Mucosa of descending colon (tissue), 3 donors: ENCODE data around the gene MTA3. TPM values are rescaled to one million over a fixed set of nuclear protein-coding genes. Genes with fewer than 3 reads are reported as not detected.

Experiments
- ATAC-seq: fragments of 200-7000 bp; cut with Tn5 transposase; one replicate; pipeline ENCODE4 v1.9.1; 2020; ENCODE audit warnings: mild to moderate bottlenecking, moderate library complexity
- DNase-seq, 3 donors: peaks; one replicate each; pipeline ENCODE4 v3.0.0-alpha.2; 2020
- H3K36me3 ChIP-seq: fragments of 200-600 bp; one replicate; pipeline ENCODE4 v1.8.0; 2021; ENCODE audit warnings: low read depth, mild to moderate bottlenecking
- H3K4me1 ChIP-seq: fragments of 200-600 bp; one replicate; pipeline ENCODE4 v1.8.0; 2021; ENCODE audit warnings: low read depth, mild to moderate bottlenecking
- H3K4me3 ChIP-seq: fragments of 200-600 bp; one replicate; pipeline ENCODE4 v1.8.0; 2021; ENCODE audit warnings: mild to moderate bottlenecking
- H3K9me3 ChIP-seq: fragments of 200-600 bp; one replicate; pipeline ENCODE4 v1.8.0; 2021; ENCODE audit warnings: mild to moderate bottlenecking
- intact Hi-C, 2 donors: fragments of 100-400 bp; cut with DNase I in 1 of 2; cut with micrococcal nuclease in 1 of 2; formaldehyde crosslinking; loops; one replicate each; pipeline versions ENCODE4 v1.11.0 to v1.11.1; 2022; cut with DNase I, micrococcal nuclease
- total RNA-seq, 3 donors: library from RNA; stranded (reverse); fragmentation: NEBNext Ultra II Directional in 2 of 3; extraction: Animal tissue kit (Norgen Biotek cat#: 25700) in 2 of 3; gene quantifications; one replicate each; pipeline versions ENCODE4 v1.2.1 to v1.2.4, GENCODE V29; 2021 to 2023
- TF ChIP-seq, protein P1 (sequence below): fragments of 200-600 bp; IDR thresholded peaks from one replicate; pipeline ENCODE4 v1.8.0; 2022; ENCODE audit warnings: antibody characterized with exemption, mild to moderate bottlenecking
- donor health status: DM: no; HTN: no; CAD: no; lungs with moderate emphysema.
- donor health status: DM: no; HTN: no; CAD: no.
- donor health status: DM: no; HTN: yes; CAD: no.

Gene MTA3
- total RNA-seq, 3 donors from 2014 or later = 44.8 to 58.9 (median 52.8) TPM

DNA sequence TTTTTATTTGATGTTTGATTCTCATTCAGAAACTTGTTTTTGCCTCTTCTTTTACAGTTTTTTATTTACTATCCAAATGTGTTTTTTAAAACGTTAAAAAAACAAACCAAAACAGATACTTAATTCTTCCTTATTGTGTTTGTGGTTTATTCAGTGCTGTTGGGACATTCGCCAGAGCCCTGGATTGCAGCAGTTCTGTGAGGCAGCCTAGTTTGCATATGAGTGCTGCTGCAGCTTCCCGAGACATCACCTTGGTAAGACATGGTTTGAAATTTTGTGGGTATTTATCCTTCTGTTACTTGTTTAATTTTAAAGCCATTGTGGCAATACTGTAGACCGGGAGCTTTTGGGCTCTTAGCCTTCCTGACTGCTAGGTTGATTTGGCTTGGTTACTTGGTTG is 91.2 kb downstream of the MTA3 start:
- intact Hi-C loops = loop anchor here (5.0 kb wide), 1 partner anchor 147 kb away; no protein-coding TSS in a partner anchor
- no peak for ATAC-seq
- Histone ChIP-seq H3K4me1 (no peaks in the 10 kb centered on the region), H3K9me3 (no peaks in the 10 kb centered on the region), H3K36me3 (no peaks in the 10 kb centered on the region), H3K4me3 (no peak overlapping the region)
- TF ChIP-seq, protein P1, sequence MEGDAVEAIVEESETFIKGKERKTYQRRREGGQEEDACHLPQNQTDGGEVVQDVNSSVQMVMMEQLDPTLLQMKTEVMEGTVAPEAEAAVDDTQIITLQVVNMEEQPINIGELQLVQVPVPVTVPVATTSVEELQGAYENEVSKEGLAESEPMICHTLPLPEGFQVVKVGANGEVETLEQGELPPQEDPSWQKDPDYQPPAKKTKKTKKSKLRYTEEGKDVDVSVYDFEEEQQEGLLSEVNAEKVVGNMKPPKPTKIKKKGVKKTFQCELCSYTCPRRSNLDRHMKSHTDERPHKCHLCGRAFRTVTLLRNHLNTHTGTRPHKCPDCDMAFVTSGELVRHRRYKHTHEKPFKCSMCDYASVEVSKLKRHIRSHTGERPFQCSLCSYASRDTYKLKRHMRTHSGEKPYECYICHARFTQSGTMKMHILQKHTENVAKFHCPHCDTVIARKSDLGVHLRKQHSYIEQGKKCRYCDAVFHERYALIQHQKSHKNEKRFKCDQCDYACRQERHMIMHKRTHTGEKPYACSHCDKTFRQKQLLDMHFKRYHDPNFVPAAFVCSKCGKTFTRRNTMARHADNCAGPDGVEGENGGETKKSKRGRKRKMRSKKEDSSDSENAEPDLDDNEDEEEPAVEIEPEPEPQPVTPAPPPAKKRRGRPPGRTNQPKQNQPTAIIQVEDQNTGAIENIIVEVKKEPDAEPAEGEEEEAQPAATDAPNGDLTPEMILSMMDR = no peak
- no peak for DNase-seq

DNA sequence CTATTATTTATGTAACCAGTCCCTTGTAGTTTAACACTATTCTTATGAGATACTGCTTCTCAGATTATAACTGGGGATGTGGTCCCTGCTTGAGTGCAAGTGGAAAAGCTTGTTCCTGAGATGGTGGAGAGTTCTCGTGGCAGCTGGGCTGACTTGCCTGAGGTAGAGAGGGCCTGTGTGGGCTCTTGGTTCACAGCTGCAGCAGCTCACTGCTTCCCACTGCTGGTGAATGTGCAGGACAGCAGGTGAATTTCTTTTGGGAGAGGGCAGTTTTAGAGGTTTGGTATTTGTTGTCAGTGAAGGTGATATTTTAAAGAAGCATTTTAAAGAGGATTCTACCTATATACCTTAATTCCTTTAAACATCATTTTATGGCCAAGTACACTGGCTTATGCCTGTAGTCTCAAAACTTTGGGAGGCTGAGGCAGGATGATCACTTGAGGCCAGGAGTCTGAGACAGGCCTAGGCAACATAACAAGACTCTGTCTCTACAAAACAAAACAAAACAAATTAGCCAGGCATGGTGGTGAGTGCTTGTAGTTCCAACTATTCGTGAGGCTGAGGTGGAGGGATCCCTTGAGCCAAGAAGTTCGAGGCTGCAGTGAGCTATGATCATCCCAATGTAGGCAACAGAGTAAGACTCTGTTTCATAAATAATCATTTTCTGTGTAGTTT is 94.8 kb downstream of the MTA3 start:
- Histone ChIP-seq H3K9me3 (no peaks in the 10 kb centered on the region), H3K4me3 (no peak overlapping the region), H3K36me3 (no peaks in the 10 kb centered on the region), H3K4me1 (no peaks in the 10 kb centered on the region)
- TF ChIP-seq, protein P1 = peak; percentile 79
- intact Hi-C loops = loop anchor here (5.0 kb wide), 1 partner anchor 151 kb away; no protein-coding TSS in a partner anchor
- ATAC-seq (peak; percentile 99), DNase-seq (peak; percentile 59 to 64 (median 63))

DNA sequence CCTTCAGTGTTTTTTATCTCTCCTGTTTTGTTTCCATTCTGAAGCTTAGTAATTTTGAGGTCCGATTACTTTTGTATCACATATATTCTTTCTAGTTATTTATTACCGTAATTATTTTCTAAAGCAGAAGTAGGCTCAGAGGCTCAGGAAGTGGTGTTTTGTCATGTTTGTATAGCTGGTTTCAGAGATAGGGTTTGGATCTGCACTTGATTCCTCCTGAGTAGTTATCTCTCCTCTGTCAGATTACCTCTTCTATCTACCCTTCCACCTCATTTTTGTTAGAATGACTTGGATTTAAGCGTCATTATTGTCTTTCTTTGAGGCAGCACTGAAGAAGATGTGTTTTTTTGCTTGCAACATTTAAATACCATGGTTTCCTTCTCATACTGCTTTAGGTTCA is 95.4 kb downstream of the MTA3 start:
- intact Hi-C loops = loop anchor here (5.0 kb wide), 1 partner anchor 152 kb away; no protein-coding TSS in a partner anchor
- Histone ChIP-seq H3K4me1 (no peaks in the 10 kb centered on the region), H3K9me3 (no peaks in the 10 kb centered on the region), H3K36me3 (no peaks in the 10 kb centered on the region), H3K4me3 (no peak overlapping the region)
- TF ChIP-seq, protein P1 = no peak
- no peak for DNase-seq
- ATAC-seq = no peak

DNA sequence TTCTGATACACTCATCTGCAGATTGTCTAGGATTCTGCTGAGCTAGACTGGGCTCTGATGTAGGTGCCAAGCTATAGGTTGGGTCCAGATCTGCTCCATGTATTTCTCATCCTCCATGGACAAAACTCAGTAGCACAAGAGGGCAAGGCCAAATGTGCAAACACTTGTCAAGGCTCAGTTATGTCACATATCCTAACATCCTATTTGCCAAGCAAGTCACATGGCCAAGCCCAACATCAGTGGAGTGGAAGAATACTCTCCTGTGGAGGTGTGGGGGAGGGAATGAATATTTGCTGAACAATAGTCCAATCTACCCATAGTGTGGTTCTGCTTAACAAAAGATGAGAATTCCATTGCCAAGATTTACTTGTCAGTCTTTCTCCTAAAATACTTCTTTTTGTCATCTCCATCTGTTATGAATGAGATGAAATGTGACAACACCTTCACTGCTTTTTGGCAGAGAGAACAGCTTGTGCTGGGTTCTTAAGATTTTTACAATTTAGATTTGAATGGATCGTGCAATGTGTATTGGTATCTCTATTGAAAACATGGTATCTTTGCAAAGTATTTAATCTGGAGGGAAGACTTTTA is 105.7 kb downstream of the MTA3 start:
- ATAC-seq = no peak

DNA sequence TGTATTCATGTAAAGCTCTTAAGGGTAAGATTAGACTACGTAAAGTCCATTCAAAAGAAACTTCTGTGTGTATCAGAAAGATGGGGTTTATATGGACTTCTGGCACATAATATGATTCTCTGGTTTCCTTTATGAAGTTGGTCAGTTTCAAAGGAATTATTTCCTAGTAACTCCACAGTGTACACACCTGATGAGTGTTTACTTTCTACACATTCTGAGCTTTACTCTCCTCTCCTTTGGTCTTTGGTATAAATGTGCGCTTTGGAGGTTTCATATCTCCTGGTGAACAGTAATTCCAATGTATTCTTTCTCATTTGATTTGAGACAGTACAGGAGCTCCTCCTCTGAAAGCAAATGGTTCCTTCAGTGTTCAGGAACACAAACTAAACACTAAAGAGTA is 107.4 kb downstream of the MTA3 start:
- Histone ChIP-seq H3K4me3 (no peak overlapping the region), H3K36me3 (no peaks in the 10 kb centered on the region), H3K9me3 (no peaks in the 10 kb centered on the region), H3K4me1 (no peaks in the 10 kb centered on the region)
- TF ChIP-seq, protein P1 = no peak
- peak; percentile 17 for ATAC-seq
- intact Hi-C loops = no loop called here
- DNase-seq = no peak

More for the DNA sequence above, 105.7 kb downstream of the MTA3 start:
- TF ChIP-seq, protein P1 = no peak
- no peak for DNase-seq
- no peaks in the 10 kb centered on the region for H3K36me3 ChIP-seq
- H3K4me3 ChIP-seq = no peak overlapping the region
- intact Hi-C loops = no loop called here
- no peaks in the 10 kb centered on the region for H3K4me1 ChIP-seq
- no peaks in the 10 kb centered on the region for H3K9me3 ChIP-seq
